Activated T-cell treated with anti-CD3 and anti-CD28 coated beads for 4 hours (primary cell): ENCODE measurements around the gene DHX9.

Experiments
- DNase-seq: peaks from one replicate; pipeline ENCODE4 v3.0.0-alpha.2; 2020

The DHX9 gene

GRCh38 chr1:182842265-182842664 is 3.1 kb downstream of the DHX9 start:
- DNase-seq, result no peak

GRCh38 chr1:182845379-182845778 is 6.2 kb downstream of the DHX9 start:
- DNase-seq, result peak; percentile 20

- DNase-seq, result no peak
These were observed 6.7 kb downstream of the DHX9 start for GRCh38 chr1:182845894-182846293.

GRCh38 chr1:182847105-182847504 is 8.0 kb downstream of the DHX9 start:
- no peak for DNase-seq

GRCh38 chr1:182848736-182849135 is 9.6 kb downstream of the DHX9 start:
- no peak for DNase-seq

GRCh38 chr1:182850319-182850718 is 11.2 kb downstream of the DHX9 start:
- DNase-seq, result no peak

- DNase-seq, result no peak
These were observed 12.7 kb downstream of the DHX9 start for GRCh38 chr1:182851825-182852224.

- no peak for DNase-seq
These were observed 16.8 kb downstream of the DHX9 start for GRCh38 chr1:182855911-182856310.

GRCh38 chr1:182857212-182857611 is 18.1 kb downstream of the DHX9 start:
- DNase-seq, result no peak

GRCh38 chr1:182860658-182861057 is 21.5 kb downstream of the DHX9 start:
- DNase-seq, result no peak

- DNase-seq, result no peak
These were observed 22.8 kb downstream of the DHX9 start for GRCh38 chr1:182861994-182862393.

- no peak for DNase-seq
These were observed 23.7 kb downstream of the DHX9 start for GRCh38 chr1:182862827-182863226.

GRCh38 chr1:182863940-182864339 is 24.8 kb downstream of the DHX9 start:
- no peak for DNase-seq

- DNase-seq, result no peak
These were observed 28.7 kb downstream of the DHX9 start for GRCh38 chr1:182867861-182868260.

GRCh38 chr1:182869241-182869666 is 30.1 kb downstream of the DHX9 start:
- DNase-seq, result no peak

GRCh38 chr1:182872881-182873280 is 33.7 kb downstream of the DHX9 start:
- DNase-seq, result no peak

GRCh38 chr1:182875889-182876288 is 36.7 kb downstream of the DHX9 start:
- no peak for DNase-seq

GRCh38 chr1:182877331-182877730 is 38.2 kb downstream of the DHX9 start:
- no peak for DNase-seq

- DNase-seq, result no peak
These were observed 38.7 kb downstream of the DHX9 start for GRCh38 chr1:182877842-182878241.

GRCh38 chr1:182884872-182885271 is 45.7 kb downstream of the DHX9 start:
- no peak for DNase-seq

- no peak for DNase-seq
These were observed 46.4 kb downstream of the DHX9 start for GRCh38 chr1:182885591-182885990.

- no peak for DNase-seq
These were observed 47.8 kb downstream of the DHX9 start for GRCh38 chr1:182886985-182887384.

- DNase-seq, result no peak
These were observed 49.8 kb downstream of the DHX9 start for GRCh38 chr1:182888736-182889531.

- no peak for DNase-seq
These were observed 50.9 kb downstream of the DHX9 start for GRCh38 chr1:182889997-182890396.
